IPS-20b (cell line): Measurements from ENCODE around the gene NCAPD3.
A peak's percentile ranks its signal among the peaks of the same experiment; 100 is the strongest.

Experiments
- H3K27ac ChIP-seq: one replicate; pipeline ENCODE4 v1.5.1; 2013; ENCODE audit warnings: low read length
- H3K27me3 ChIP-seq: 2 replicates; pipeline ENCODE4 v1.6.1; 2013; ENCODE audit warnings: mild to moderate bottlenecking, low read length, inconsistent platforms; ENCODE audit not compliant: insufficient read depth
- H3K36me3 ChIP-seq: 2 replicates; pipeline ENCODE4 v1.6.1; 2013; ENCODE audit warnings: low read depth, mild to moderate bottlenecking, inconsistent platforms, low read length, moderate library complexity; ENCODE audit not compliant: insufficient read depth
- H3K4me1 ChIP-seq: 2 replicates; pipeline ENCODE4 v1.6.1; 2013; ENCODE audit warnings: mild to moderate bottlenecking, control low read depth, inconsistent platforms, low read length, moderate library complexity; ENCODE audit not compliant: insufficient read depth
- H3K4me3 ChIP-seq: 2 replicates; pipeline ENCODE4 v1.5.1; 2013; ENCODE audit warnings: mild to moderate bottlenecking, low read length, inconsistent platforms
- H3K9ac ChIP-seq: 2 replicates; pipeline ENCODE4 v1.6.1; 2013; ENCODE audit warnings: low read depth, mild to moderate bottlenecking, inconsistent platforms, low read length, moderate library complexity
- H3K9me3 ChIP-seq: 2 replicates; pipeline ENCODE4 v1.6.1; 2013; ENCODE audit warnings: mild to moderate bottlenecking, low read depth, low read length, inconsistent platforms; ENCODE audit not compliant: insufficient read depth

The NCAPD3 gene

GRCh38 chr11:134223836-134224709, at the start of gene NCAPD3, which contains the start of gene VPS26B:
Gene NCAPD3 (minus strand): TSS chr11:134223967. CDS start chr11:134223926, 41 bp downstream.
Gene VPS26B (plus strand): TSS chr11:134224671. CDS start chr11:134225123, 452 bp downstream.
- Histone ChIP-seq H3K9me3 (no peaks in the 10 kb centered on the region), H3K27me3 (peaks cover 19% of the 10 kb centered on the region), H3K36me3 (peaks cover 19% of the 10 kb centered on the region), H3K9ac (peak within 1 kb of the TSS; percentile 88; the same call in 1 of the 2 replicates), H3K4me1 (peaks cover 7% of the 10 kb centered on the region; the same call in 1 of the 2 replicates), H3K4me3 (peak within 1 kb of the TSS; percentile 99), H3K27ac (no peak within 1 kb of the TSS)

GRCh38 chr11:134273317-134273712, 49.5 kb upstream of the NCAPD3 start:
- peak overlapping the region; percentile 74 for H3K4me3 ChIP-seq
- H3K36me3 ChIP-seq = peaks cover 5% of the 10 kb centered on the region; the same call in 1 of the 2 replicates
- H3K27me3 ChIP-seq = peaks cover 51% of the 10 kb centered on the region
- no peaks in the 10 kb centered on the region for H3K9me3 ChIP-seq
- peak overlapping the region; percentile 25 for H3K27ac ChIP-seq
- H3K4me1 ChIP-seq = peaks cover 29% of the 10 kb centered on the region
- peak overlapping the region; percentile 83; the same call in 1 of the 2 replicates for H3K9ac ChIP-seq

GRCh38 chr11:134272381-134273316, 48.9 kb upstream of the NCAPD3 start:
- no peaks in the 10 kb centered on the region for H3K9me3 ChIP-seq
- peaks cover 5% of the 10 kb centered on the region; the same call in 1 of the 2 replicates for H3K36me3 ChIP-seq
- peaks cover 36% of the 10 kb centered on the region for H3K4me1 ChIP-seq
- peaks cover 44% of the 10 kb centered on the region for H3K27me3 ChIP-seq
- H3K27ac ChIP-seq = peak overlapping the region; percentile 65
- peak overlapping the region; percentile 83; the same call in 1 of the 2 replicates for H3K9ac ChIP-seq
- H3K4me3 ChIP-seq = peak overlapping the region; percentile 74

GRCh38 chr11:134271978-134272377, 48.2 kb upstream of the NCAPD3 start:
- peaks cover 42% of the 10 kb centered on the region for H3K4me1 ChIP-seq
- H3K36me3 ChIP-seq = peaks cover 5% of the 10 kb centered on the region; the same call in 1 of the 2 replicates
- H3K27ac ChIP-seq = peak overlapping the region; percentile 65
- H3K9me3 ChIP-seq = no peaks in the 10 kb centered on the region
- peak overlapping the region; percentile 74; the same call in 1 of the 2 replicates for H3K4me3 ChIP-seq
- H3K27me3 ChIP-seq = peaks cover 38% of the 10 kb centered on the region
- H3K9ac ChIP-seq = peak overlapping the region; percentile 41; the same call in 1 of the 2 replicates

GRCh38 chr11:134270250-134270714, 46.5 kb upstream of the NCAPD3 start:
- no peak overlapping the region for H3K4me3 ChIP-seq
- H3K36me3 ChIP-seq = peaks cover 15% of the 10 kb centered on the region
- no peak overlapping the region for H3K27ac ChIP-seq
- H3K9ac ChIP-seq = no peak overlapping the region
- no peaks in the 10 kb centered on the region for H3K9me3 ChIP-seq
- peaks cover 22% of the 10 kb centered on the region for H3K27me3 ChIP-seq
- peaks cover 49% of the 10 kb centered on the region for H3K4me1 ChIP-seq

GRCh38 chr11:134267966-134268365, 44.2 kb upstream of the NCAPD3 start:
- H3K27ac ChIP-seq = no peak overlapping the region

GRCh38 chr11:134267461-134267860, 43.7 kb upstream of the NCAPD3 start:
- Histone ChIP-seq H3K9me3 (no peaks in the 10 kb centered on the region), H3K4me1 (peaks cover 43% of the 10 kb centered on the region), H3K27me3 (no peaks in the 10 kb centered on the region), H3K27ac (no peak overlapping the region), H3K9ac (peak overlapping the region; percentile 24; the same call in 1 of the 2 replicates), H3K4me3 (no peak overlapping the region), H3K36me3 (peaks cover 39% of the 10 kb centered on the region)

More at GRCh38 chr11:134267966-134268365, 44.2 kb upstream of the NCAPD3 start:
- Histone ChIP-seq H3K36me3 (peaks cover 34% of the 10 kb centered on the region), H3K4me3 (no peak overlapping the region), H3K9me3 (no peaks in the 10 kb centered on the region), H3K4me1 (peaks cover 46% of the 10 kb centered on the region), H3K27me3 (no peaks in the 10 kb centered on the region), H3K9ac (peak overlapping the region; percentile 24; the same call in 1 of the 2 replicates)

GRCh38 chr11:134266841-134267251, 43.1 kb upstream of the NCAPD3 start:
- Histone ChIP-seq H3K9me3 (no peaks in the 10 kb centered on the region), H3K27me3 (no peaks in the 10 kb centered on the region), H3K36me3 (peaks cover 41% of the 10 kb centered on the region), H3K27ac (no peak overlapping the region), H3K9ac (peak overlapping the region; percentile 24; the same call in 1 of the 2 replicates), H3K4me1 (peaks cover 36% of the 10 kb centered on the region), H3K4me3 (no peak overlapping the region)

GRCh38 chr11:134266440-134266839, 42.7 kb upstream of the NCAPD3 start:
- Histone ChIP-seq H3K4me3 (no peak overlapping the region), H3K4me1 (peaks cover 32% of the 10 kb centered on the region), H3K9me3 (no peaks in the 10 kb centered on the region), H3K27ac (no peak overlapping the region), H3K9ac (peak overlapping the region; percentile 24; the same call in 1 of the 2 replicates), H3K27me3 (no peaks in the 10 kb centered on the region), H3K36me3 (peaks cover 43% of the 10 kb centered on the region)

- H3K36me3 ChIP-seq = peaks cover 56% of the 10 kb centered on the region
- H3K4me3 ChIP-seq = no peak overlapping the region
- H3K9ac ChIP-seq = no peak overlapping the region
- H3K27me3 ChIP-seq = no peaks in the 10 kb centered on the region
- H3K27ac ChIP-seq = no peak overlapping the region
- peaks cover 24% of the 10 kb centered on the region for H3K4me1 ChIP-seq
- H3K9me3 ChIP-seq = no peaks in the 10 kb centered on the region
These were observed 41.4 kb upstream of the NCAPD3 start for GRCh38 chr11:134264966-134265764.
